Astrocyte of the hippocampus (primary cell): Measurements from ENCODE around the gene SORBS1.

Experiments used
- DNase-seq: peaks from one replicate; pipeline ENCODE4 v3.0.0; 2011; ENCODE audit warnings: low read depth, low spot score

SORBS1 gene

GRCh38 chr10:95391581-95392216 is 169.5 kb downstream of the SORBS1 start:
- DNase-seq, result peak; percentile 79

GRCh38 chr10:95391164-95391563 is 170.0 kb downstream of the SORBS1 start:
- no peak for DNase-seq

- no peak for DNase-seq
Observed at GRCh38 chr10:95389982-95390381, 171.2 kb downstream of the SORBS1 start.

- no peak for DNase-seq
Observed at GRCh38 chr10:95389176-95389575, 172.0 kb downstream of the SORBS1 start.

- peak; percentile 71 for DNase-seq
Observed at GRCh38 chr10:95388539-95388938, 172.6 kb downstream of the SORBS1 start.

- peak; percentile 29 for DNase-seq
Observed at GRCh38 chr10:95388109-95388471, 173.1 kb downstream of the SORBS1 start.

GRCh38 chr10:95384011-95384704 is 177.0 kb downstream of the SORBS1 start:
- no peak for DNase-seq

GRCh38 chr10:95382596-95382995 is 178.6 kb downstream of the SORBS1 start:
- no peak for DNase-seq

GRCh38 chr10:95382174-95382573 is 179.0 kb downstream of the SORBS1 start:
- no peak for DNase-seq

- DNase-seq, result peak; percentile 36
Observed at GRCh38 chr10:95377950-95378349, 183.2 kb downstream of the SORBS1 start.

GRCh38 chr10:95375418-95375817 is 185.8 kb downstream of the SORBS1 start:
- no peak for DNase-seq

GRCh38 chr10:95374597-95375209 is 186.5 kb downstream of the SORBS1 start:
- DNase-seq, result peak; percentile 88

- no peak for DNase-seq
Observed at GRCh38 chr10:95373660-95374059, 187.5 kb downstream of the SORBS1 start.

GRCh38 chr10:95364342-95364741 is 196.8 kb downstream of the SORBS1 start:
- no peak for DNase-seq

- DNase-seq, result peak; percentile 78
Observed at GRCh38 chr10:95363303-95363912, 197.8 kb downstream of the SORBS1 start.

GRCh38 chr10:95360122-95360714 is 201.0 kb downstream of the SORBS1 start:
- DNase-seq, result no peak

GRCh38 chr10:95359466-95359865 is 201.7 kb downstream of the SORBS1 start:
- no peak for DNase-seq

GRCh38 chr10:95356190-95356955 is 204.8 kb downstream of the SORBS1 start:
- DNase-seq, result no peak

- peak; percentile 75 for DNase-seq
Observed at GRCh38 chr10:95355301-95355700, 205.9 kb downstream of the SORBS1 start.

- no peak for DNase-seq
Observed at GRCh38 chr10:95354110-95354509, 207.1 kb downstream of the SORBS1 start.

- no peak for DNase-seq
Observed at GRCh38 chr10:95353123-95353522, 208.0 kb downstream of the SORBS1 start.
